ENCODE data around the gene NINJ2. TPM values are rescaled to one million over a fixed set of nuclear protein-coding genes. Genes with fewer than 3 reads are reported as not detected.

Gene NINJ2
- total RNA-seq, 4 donors from 2014 or later: 8.6 to 28.9 (median 17.5) TPM

DNA sequence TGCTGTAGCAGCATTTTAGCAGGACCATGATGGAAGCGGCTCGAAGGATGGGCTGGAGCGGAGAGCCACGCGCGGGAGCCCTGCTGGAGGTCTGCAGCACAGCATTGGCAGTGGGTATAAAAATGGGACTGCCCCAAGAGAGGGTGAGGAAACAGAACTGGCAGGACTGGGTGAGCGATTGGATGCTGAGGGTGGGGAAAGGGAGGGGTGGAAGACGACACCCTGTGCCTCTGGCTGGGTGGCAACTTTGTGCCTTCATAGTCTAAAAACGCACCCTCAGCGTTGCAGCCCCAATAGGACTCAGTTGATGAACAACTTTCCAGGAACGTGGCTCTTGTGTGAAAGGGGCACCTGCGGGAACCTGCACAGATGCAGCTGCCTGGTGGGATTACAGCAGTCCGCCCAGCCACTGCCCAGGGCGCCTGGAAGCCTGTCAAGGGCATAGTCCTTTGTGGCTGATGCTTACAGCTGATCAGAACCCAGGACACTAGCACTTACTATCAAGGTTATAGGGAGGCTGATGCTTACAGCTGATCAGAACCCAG, 73.0 kb downstream of the NINJ2 start:
- DNase-seq (ENCODE audit: low spot score) (no peak), ATAC-seq (ENCODE audit: low FRiP score) (no peak)
- TF ChIP-seq, protein P1, sequence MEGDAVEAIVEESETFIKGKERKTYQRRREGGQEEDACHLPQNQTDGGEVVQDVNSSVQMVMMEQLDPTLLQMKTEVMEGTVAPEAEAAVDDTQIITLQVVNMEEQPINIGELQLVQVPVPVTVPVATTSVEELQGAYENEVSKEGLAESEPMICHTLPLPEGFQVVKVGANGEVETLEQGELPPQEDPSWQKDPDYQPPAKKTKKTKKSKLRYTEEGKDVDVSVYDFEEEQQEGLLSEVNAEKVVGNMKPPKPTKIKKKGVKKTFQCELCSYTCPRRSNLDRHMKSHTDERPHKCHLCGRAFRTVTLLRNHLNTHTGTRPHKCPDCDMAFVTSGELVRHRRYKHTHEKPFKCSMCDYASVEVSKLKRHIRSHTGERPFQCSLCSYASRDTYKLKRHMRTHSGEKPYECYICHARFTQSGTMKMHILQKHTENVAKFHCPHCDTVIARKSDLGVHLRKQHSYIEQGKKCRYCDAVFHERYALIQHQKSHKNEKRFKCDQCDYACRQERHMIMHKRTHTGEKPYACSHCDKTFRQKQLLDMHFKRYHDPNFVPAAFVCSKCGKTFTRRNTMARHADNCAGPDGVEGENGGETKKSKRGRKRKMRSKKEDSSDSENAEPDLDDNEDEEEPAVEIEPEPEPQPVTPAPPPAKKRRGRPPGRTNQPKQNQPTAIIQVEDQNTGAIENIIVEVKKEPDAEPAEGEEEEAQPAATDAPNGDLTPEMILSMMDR (IDR thresholded peaks at IDR 0.05): no peak

DNA sequence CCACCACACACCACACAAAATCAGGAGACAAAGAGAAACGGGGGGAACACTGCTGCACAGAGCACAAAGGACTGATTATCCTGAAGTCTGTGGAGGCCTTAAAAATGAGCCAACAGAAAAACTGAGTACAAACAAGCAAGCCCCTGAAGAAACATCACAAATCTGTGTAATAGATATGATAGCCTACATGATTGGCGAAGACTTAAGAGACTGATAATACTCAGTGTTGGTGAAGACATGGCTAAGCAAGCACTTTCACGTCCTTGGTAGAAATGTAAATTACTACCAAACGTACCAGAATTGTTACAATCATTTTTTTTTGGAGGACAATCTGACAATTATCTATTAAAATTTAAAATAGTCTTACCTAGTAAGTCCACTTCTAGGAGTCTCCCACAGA, 74.6 kb downstream of the NINJ2 start:
- TF ChIP-seq, protein P1 (IDR thresholded peaks at IDR 0.05): no peak
- DNase-seq (ENCODE audit: low spot score) (no peak), ATAC-seq (ENCODE audit: low FRiP score) (no peak)

DNA sequence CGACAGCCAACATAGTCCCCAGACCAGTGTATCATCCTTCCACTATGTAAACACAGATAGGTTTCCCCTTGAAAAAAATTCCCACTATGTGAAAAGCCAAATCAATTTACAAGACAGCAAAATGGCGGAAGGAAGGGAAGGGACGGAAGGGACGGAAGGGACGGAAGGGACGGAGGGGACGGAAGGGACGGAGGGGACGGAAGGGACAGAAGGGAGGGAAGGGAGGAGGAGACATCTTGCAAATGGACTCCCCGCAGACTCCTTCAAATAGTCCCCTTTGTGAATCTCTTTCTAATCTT, 75.3 kb downstream of the NINJ2 start:
- ATAC-seq (ENCODE audit: low FRiP score): no peak
- DNase-seq (ENCODE audit: low spot score): no peak
- TF ChIP-seq, protein P1 (IDR thresholded peaks at IDR 0.05): no peak

DNA sequence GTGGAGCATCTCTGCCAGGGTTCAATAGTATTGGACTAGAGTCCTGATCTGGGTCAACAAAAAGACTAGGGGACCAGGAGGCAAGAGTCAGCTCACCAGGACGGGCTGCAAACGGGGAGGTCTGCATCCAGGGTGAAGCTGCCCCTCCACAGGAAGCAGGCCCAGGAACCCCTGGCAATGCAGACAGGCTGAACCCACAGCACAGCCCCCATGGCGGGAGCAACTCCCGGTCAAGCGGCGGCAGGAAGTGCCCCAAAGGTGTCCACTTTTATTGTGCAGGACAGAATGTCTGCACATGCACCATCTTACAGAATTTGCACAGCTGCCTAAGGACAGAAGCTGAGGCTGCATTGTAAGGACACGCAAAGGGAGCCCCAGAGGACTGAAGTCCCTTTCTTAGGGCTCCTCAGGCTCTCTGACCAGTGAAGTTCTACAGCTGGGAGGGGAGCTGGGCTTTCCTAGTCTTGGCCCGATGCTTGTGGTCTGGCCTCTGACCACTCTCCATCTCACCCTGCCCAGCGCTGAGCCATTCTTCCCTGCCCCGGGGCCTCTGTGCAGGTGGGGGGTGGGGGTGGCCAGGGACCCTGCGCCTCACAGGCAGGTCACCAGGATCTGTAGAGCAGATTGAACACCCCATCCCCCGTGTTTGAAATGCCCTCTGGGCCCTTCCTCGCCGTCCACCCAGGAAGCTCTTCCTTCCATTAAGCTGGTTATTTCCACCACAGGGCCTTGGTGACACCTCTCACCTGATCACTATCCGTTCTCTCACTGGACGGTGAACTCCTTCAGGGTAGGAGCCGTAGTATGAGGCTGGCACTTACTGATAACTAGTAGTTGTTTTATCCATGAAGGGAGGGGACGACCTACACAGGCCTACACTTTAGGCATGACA, 75.9 kb downstream of the NINJ2 start:
- TF ChIP-seq, protein P1 (IDR thresholded peaks at IDR 0.05): no peak
- DNase-seq (ENCODE audit: low spot score) (no peak), ATAC-seq (ENCODE audit: low FRiP score) (no peak)

DNA sequence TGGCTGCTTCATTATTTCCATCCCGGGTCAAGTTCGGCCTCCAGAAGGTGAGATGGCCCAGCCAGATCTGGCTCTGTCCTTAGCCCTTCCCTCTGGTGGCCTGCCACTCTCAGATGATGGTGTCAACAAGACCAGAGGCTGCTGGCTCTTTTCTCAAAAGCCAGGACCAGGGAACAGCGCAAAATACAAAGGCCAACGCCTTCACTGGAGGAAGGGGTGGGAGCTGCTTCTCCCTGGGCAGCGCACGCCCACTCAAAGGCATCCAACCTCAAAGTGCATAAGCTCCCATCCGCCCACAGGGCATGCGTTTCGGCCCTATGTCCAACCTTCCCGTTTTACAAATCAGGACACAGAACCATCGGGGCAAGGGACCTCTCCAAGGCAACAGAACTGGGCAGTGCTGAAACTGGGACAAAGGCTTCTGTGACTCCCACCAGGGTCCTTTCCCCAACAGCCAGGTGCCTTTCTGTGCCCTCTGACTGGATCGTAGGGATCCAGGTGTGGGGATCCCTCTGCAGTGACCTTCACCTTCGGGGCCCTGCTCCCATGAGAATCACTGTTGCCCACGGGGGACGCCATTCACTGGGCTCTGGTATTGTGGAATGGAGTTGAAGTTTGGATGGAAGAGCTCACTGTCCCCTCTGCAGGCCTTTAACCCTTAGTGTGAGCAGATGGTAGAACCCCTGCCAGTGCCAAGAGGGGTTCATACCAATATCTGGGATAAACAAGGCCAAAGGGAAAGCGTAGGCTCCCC, 76.8 kb downstream of the NINJ2 start:
- no peak for ATAC-seq (ENCODE audit: low FRiP score)
- TF ChIP-seq, protein P1 (IDR thresholded peaks at IDR 0.05): no peak
- DNase-seq (ENCODE audit: low spot score): no peak

DNA sequence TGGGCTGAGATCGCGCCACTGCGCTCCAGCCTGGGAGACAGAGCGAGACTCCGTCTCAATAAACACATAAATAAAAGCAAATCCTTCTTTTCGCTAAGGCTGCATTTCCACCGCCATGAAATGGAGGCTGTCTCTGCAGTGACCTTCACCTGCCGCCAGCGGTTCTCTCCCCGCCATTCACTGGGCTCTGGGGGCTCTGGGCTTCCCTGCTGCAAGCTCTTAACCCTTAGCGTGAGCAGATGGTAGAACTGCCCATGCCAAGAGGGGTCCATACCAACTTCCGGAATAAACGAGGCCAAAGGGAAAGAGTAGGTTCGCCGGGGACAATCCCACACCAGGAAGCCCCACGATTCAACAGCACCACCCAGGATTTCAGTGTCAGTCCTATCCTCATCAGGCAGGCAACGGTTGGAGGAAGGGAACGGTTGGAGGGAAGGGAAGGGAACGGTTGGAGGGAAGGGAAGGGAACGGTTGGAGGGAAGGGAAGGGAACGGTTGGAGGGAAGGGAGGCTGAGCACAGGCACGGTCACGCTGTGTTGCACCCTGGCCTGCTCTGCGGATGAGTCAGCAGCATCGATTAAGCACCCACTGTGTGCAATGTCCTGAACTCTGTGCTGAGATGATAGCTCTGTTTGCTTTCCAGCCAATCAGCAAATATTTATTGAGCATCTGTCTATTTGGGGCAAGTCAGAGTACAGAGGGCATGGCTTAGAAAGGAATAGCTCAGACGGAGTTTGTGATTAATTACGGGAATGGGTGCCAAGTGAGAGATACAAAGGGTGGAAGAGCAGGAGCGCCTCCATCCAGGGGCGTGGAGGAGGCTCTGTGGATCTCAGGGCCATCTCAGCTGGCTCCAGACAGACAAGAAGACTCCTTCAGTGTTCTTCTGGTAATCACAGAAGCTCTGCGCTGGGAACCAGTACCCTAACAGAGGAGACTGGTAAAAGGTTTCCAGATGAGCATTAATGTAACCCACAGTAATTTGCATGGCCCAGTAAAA, 77.9 kb downstream of the NINJ2 start:
- no peak for DNase-seq (ENCODE audit: low spot score)
- ATAC-seq (ENCODE audit: low FRiP score): no peak

More for the DNA sequence above, 77.9 kb downstream of the NINJ2 start:
- TF ChIP-seq, protein P1 (IDR thresholded peaks at IDR 0.05): no peak

Data from omental fat pad (tissue), 4 donors.